HG03196 (cell line): ENCODE results near the gene NFIX.

Source experiments
- ATAC-seq: cut with Tn5 transposase; IDR thresholded peaks from one replicate; pipeline ENCODE4 v1.9.1; 2021; ENCODE audit not compliant: unreplicated experiment

NFIX gene

DNA sequence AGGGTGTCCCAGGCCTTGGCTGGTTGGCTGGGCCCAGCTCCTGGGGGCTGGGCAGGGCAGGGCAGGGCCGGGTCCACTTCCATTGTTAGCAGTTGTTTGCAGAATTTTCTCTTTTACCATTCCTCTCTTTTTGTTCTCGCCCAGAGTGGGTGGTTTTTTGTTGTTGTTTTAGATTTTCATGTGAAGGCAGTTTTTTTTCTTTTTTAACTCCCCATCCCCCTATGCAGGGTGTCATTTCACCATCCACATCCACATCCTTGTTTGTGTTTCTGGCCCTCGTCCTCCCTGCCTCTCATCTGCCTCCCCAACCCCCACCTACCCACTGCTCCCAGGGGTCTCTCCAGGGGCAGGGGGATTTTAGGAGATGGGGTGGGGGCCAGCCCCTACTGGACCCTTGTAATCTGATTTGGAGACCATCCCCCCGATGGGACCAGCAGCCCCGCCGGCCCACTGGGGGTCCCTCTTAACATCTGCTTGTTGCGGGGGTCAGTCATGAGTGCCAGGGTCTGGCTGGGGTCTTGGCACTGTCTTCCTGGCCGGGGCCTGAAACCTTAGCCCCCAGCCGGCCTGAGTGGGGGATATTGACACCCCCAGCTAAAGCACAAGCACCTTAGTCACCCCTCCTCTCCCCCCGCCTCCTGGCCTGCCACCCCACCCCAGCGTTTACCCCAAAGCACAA, 144.5 kb downstream of the NFIX start:
- no peak for ATAC-seq

DNA sequence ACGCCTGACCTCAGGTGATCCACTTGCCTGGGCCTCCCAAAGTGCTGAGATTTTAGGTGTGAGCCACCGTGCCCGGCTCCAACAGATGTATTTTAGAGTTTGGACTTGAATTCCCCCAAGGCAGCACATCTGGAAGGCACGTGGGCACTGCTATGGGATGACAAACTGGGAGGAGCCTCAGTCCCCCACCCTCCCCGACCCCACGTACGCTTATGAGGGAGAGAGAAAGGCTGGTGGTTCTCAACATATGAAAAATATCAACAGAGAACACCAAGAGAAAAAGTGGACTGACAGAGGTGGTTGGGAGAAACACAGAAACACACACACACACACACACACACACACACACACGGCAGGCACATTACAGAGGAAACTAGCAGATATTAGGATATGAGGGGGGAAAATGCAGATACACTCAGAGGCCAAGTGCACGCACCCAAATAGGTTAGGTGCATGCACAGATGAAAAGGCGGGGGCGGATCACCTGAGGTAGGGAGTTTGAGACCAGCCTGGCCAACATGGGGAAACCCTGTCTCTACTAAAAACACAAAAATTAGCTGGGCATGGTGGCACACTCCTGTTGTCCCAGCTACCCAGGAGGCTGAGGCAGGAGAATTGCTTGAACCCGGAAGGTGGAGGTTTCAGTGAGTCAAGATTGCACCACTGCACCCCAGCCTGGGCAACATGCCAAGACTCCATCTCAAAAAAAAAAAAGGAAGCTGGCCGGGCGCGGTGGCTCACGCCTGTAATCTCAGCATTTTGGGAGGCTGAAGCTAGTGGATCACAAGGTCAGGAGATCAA, 151.7 kb downstream of the NFIX start:
- no peak for ATAC-seq
